ENCODE results near the gene ZNF503. TPM values are rescaled to one million over a fixed set of nuclear protein-coding genes. Genes with fewer than 3 reads are reported as not detected.

Gene ZNF503
- total RNA-seq, 2 experiments from 2014 or later = 0.35 to 0.80 TPM

DNA sequence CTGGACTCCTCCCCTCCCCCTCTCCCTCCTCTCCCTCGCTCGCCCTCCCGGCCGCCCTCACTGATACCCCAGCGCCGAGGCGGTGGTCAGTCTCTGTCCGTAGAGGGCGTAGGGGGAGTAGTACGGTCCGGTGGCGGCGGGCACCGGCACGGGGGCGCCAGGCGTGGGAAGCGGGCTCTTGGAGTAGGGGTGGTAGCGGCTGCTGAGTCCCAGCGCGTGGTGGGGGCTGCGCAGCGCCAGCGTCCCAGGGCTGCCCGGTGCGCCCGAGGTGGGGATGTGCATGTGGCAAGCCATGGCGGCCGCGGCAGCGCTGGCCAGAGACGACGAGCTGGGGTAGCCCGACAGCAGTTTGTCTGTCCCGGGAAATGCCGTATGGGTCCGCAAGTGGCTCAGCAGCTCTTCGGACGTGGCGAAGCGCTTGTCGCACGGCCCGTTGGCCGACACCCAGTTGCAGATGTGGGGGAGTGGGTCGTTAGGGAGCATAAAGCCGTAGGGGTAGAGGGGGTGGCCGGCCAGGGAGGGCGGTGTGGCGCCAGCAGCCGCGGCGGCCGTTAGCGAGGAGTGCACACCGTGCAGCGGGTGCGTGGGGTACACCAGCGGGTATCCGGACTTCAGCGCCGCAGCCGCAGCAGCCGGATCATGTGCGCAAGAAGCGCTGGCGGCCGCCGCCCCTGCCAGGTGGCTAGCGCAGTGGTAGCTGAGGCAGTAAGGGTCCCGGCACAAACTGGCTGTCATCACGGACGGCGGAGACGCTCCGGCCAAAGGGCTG, 2.7 kb downstream of the ZNF503 start:
- Mint-ChIP-seq H3K27ac (no peak overlapping the region), H3K4me3 (no peak overlapping the region), H3K27me3 (peaks cover 71% of the 10 kb centered on the region), H3K36me3 (no peaks in the 10 kb centered on the region), H3K4me1 (peaks cover 26% of the 10 kb centered on the region), H3K9me3 (ENCODE audit: low read depth) (no peaks in the 10 kb centered on the region)
- ATAC-seq (no peak), DNase-seq (no peak)
- CTCF ChIA-PET = no interaction called here

DNA sequence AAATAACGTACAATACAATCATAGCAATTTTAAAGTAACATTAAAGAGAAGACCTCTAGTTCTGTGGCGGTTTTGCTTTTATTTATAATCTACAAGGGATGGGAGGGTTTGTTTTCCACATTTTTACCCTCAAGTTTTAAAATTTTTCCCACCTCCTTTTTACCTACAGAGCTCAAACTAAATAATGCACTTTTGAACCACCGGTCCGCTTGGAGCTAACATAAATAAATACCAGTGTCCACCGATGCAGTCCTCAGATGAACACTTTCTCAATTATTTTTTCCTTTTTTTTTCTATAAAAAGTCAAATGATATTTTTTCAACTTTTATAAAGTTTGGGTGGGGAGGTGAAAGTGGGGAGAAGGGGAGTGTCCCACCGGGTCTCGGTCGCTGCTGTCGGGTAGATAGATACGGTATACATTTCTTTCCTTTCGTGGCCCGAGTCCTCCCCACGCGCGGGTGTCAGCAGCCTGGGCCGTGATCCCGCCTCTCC, 3.3 kb downstream of the ZNF503 start:
- DNase-seq (no peak), ATAC-seq (no peak)
- H3K4me3 Mint-ChIP-seq = no peak overlapping the region
- peaks cover 68% of the 10 kb centered on the region for H3K27me3 Mint-ChIP-seq
- no peak overlapping the region for H3K27ac Mint-ChIP-seq
- peaks cover 23% of the 10 kb centered on the region for H3K4me1 Mint-ChIP-seq
- no peaks in the 10 kb centered on the region for H3K9me3 Mint-ChIP-seq (ENCODE audit: low read depth)
- CTCF ChIA-PET = no interaction called here
- no peaks in the 10 kb centered on the region for H3K36me3 Mint-ChIP-seq

DNA sequence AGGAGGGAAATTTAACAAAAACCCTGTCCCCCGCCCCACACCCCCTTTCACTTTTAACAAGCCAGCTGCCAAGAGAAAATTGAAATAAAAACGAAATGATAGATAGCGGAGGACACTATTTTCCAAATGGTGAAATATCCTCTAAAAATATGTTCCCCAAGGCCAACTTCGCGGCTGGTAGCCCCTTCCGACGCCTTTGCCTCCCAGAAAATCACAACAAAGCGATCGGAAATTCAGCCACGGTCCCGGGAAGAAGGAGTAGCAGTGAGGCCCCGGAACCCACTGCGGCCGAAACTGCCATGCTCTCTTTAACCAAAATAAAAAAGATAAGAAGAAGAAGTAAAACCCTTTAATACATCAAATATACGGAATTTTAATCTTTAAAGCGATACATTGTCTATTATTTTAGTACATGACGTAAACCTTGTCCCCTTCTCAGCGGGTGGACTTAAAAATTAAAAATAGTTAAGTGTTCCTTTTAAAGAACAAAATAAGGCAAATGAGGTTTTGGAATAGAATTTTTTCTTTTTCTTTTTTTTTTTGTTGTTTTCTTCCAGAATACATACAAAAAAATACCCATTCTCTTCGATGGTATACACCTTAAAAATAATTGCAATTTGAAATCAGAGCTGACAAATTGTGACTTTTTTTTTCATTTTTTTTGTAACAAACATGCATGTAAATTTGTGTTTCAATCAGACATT, 3.9 kb downstream of the ZNF503 start:
- no peak overlapping the region for H3K4me3 Mint-ChIP-seq
- H3K4me1 Mint-ChIP-seq = peaks cover 18% of the 10 kb centered on the region
- H3K27ac Mint-ChIP-seq = no peak overlapping the region
- ATAC-seq (no peak), DNase-seq (no peak)
- no peaks in the 10 kb centered on the region for H3K36me3 Mint-ChIP-seq
- peaks cover 63% of the 10 kb centered on the region for H3K27me3 Mint-ChIP-seq
- CTCF ChIA-PET = no interaction called here
- no peaks in the 10 kb centered on the region for H3K9me3 Mint-ChIP-seq (ENCODE audit: low read depth)

- Mint-ChIP-seq H3K4me1 (peaks cover 14% of the 10 kb centered on the region), H3K36me3 (no peaks in the 10 kb centered on the region), H3K4me3 (no peak overlapping the region), H3K9me3 (ENCODE audit: low read depth) (no peaks in the 10 kb centered on the region), H3K27me3 (peaks cover 61% of the 10 kb centered on the region), H3K27ac (no peak overlapping the region)
- CTCF ChIA-PET = no interaction called here
- no peak for DNase-seq
- ATAC-seq = no peak
These were observed 4.7 kb downstream of the ZNF503 start for GRCh38 chr10:75396631-75397495.

GRCh38 chr10:75395932-75396630, 5.5 kb downstream of the ZNF503 start:
- Mint-ChIP-seq H3K4me3 (no peak overlapping the region), H3K27ac (no peak overlapping the region), H3K27me3 (peaks cover 63% of the 10 kb centered on the region), H3K4me1 (peaks cover 13% of the 10 kb centered on the region), H3K36me3 (no peaks in the 10 kb centered on the region), H3K9me3 (ENCODE audit: low read depth) (no peaks in the 10 kb centered on the region)
- CTCF ChIA-PET = interaction anchor here (0.8 kb wide), 1 partner anchor 13 kb away, joined by 3 read pairs; no protein-coding TSS in a partner anchor
- ATAC-seq = no peak
- no peak for DNase-seq

DNA sequence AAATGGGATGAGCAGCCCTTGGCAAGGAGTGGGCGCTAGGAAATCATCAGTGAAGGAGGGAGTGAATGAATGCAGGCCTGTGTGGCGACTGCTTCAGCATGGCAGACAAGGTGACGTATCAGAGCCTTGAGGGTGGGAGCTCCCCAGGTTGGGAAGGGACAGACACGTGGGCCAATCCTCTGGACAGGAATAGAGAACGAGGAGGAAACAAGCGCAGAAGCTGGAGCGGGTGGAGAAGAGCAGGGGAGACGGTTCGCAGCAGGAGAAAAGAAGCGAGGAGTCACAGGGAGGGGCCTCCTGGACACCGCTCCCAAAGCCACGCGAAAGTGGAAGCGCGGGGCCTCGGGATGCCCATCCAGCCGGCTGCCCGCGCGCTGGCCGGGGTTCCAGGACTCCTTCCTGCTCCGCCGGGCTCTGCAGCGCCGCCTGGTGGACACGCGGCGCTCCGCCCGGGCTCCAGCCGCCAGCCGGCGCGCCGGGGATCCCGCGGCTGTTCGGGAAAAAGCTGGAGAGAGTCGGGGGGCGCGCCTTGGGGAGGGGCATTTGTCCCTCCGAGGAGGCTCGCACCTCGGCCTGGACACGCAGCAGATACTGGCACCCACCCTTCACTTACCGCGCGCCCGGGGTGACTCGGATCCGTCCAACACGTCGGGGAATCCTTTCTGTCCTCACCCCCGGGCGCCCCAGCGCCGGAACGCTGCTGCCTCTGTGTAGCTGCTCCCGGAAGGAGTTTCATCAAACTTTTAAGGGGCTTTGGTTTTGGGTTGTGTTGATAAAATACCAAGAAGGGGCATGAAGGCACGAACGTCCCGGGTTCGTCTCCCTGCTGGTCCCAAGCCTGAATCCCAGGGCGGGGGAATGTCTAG, 6.3 kb downstream of the ZNF503 start:
- Mint-ChIP-seq H3K27ac (no peak overlapping the region), H3K4me1 (peaks cover 7% of the 10 kb centered on the region), H3K9me3 (ENCODE audit: low read depth) (no peaks in the 10 kb centered on the region), H3K27me3 (peaks cover 55% of the 10 kb centered on the region), H3K36me3 (no peaks in the 10 kb centered on the region), H3K4me3 (no peak overlapping the region)
- DNase-seq = no peak
- ATAC-seq = no peak
- CTCF ChIA-PET = interaction anchor here (0.8 kb wide), 1 partner anchor 13 kb away, joined by 3 read pairs; no protein-coding TSS in a partner anchor

- Mint-ChIP-seq H3K36me3 (no peaks in the 10 kb centered on the region), H3K27ac (no peak overlapping the region), H3K27me3 (peaks cover 52% of the 10 kb centered on the region), H3K4me1 (peaks cover 4% of the 10 kb centered on the region), H3K9me3 (ENCODE audit: low read depth) (no peaks in the 10 kb centered on the region), H3K4me3 (no peak overlapping the region)
- CTCF ChIA-PET = no interaction called here
- no peak for DNase-seq
- no peak for ATAC-seq
These were observed 7.3 kb downstream of the ZNF503 start for GRCh38 chr10:75394221-75394620.

DNA sequence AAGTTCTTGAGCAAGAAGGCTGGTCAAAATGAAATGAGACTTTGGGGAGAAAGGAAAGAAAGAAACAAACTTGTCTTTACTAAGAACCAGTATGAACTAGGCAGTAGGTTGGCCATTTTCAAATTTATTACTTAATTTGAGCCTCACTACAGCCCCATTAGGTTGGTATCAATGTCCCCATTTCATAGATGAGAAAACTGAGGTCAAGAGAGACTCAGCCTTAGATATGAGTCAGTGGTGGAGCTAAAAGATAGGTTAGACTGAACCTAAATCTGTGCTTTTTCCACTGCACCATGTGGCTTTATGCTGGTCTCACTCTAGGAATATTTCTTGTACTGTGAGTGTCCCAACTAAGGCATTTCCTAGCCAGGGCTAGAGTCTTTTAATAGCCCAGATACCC, 8.8 kb downstream of the ZNF503 start:
- no peak for DNase-seq

DNA sequence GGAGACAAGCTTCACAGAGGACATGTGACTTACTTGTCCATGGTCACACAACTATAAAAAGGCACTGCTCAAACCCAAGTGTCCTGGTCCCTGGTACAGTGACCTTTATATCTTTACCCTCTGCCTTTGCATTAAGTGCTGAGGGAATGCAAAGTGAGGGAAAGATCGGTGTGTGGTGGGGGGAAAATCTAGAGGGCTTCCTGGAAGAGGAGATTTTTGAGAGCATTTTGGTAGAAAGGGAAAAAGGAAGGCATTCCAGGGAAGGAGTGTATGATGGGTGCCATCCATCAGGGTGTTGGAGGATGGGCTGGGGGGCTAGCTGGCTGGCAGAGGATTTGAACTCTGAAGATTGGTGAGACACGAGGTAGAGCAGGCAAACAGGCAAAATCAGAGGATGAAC, 9.3 kb downstream of the ZNF503 start:
- H3K9me3 Mint-ChIP-seq (ENCODE audit: low read depth) = no peaks in the 10 kb centered on the region
- H3K4me3 Mint-ChIP-seq = no peak overlapping the region
- H3K27ac Mint-ChIP-seq = no peak overlapping the region
- ATAC-seq (no peak), DNase-seq (no peak)
- H3K36me3 Mint-ChIP-seq = no peaks in the 10 kb centered on the region
- CTCF ChIA-PET = no interaction called here
- H3K27me3 Mint-ChIP-seq = peaks cover 39% of the 10 kb centered on the region
- H3K4me1 Mint-ChIP-seq = peaks cover 4% of the 10 kb centered on the region

More for the DNA sequence above, 8.8 kb downstream of the ZNF503 start:
- Mint-ChIP-seq H3K9me3 (ENCODE audit: low read depth) (no peaks in the 10 kb centered on the region), H3K4me1 (peaks cover 4% of the 10 kb centered on the region), H3K36me3 (no peaks in the 10 kb centered on the region), H3K27me3 (peaks cover 43% of the 10 kb centered on the region), H3K27ac (no peak overlapping the region), H3K4me3 (no peak overlapping the region)
- CTCF ChIA-PET = no interaction called here
- no peak for ATAC-seq

DNA sequence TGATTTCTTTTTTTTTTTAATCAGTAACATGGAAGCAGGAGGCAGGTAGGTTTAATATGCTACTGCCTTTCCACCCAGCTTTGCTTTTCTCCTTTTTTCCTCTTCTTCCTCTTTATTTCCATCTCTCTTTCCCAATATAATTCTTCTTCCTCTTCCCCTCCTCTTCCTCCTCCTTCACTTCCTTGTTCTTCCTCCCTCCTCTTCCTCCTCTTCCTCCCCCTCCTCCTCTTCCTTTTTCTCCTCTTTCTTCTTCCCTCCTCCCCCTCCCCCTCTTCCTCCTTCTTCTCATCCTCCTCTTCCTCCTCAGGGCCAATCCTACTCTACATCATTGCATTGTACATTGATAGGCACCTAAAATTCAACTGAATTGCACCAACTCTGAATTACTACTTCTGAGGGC, 11.4 kb downstream of the ZNF503 start:
- Mint-ChIP-seq H3K27me3 (peaks cover 28% of the 10 kb centered on the region), H3K4me3 (no peak overlapping the region), H3K36me3 (no peaks in the 10 kb centered on the region), H3K9me3 (ENCODE audit: low read depth) (no peaks in the 10 kb centered on the region), H3K4me1 (peaks cover 4% of the 10 kb centered on the region), H3K27ac (no peak overlapping the region)
- CTCF ChIA-PET = no interaction called here
- ATAC-seq (no peak), DNase-seq (no peak)

DNA sequence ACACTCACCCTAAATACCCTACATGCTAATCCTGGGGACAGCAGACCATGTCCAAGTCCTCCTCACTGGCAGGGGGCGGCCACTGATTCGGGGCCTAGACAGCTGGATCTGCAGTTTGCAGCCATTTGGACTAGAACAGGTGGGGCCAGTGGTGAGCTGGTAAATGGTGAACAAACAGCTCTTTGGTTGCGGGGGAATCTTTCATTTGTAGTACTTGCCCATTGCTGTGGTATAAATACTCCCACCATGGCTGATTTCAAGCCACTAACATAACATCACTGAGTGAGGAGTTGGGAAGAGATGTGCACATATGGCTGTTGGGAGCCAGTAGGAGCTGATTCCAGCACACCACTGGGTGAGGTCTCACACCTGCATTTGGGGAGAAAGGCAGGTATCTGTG, 13.5 kb downstream of the ZNF503 start:
- H3K4me1 Mint-ChIP-seq = no peaks in the 10 kb centered on the region
- ATAC-seq = no peak
- CTCF ChIA-PET = no interaction called here

GRCh38 chr10:75386128-75386527, 15.4 kb downstream of the ZNF503 start:
- Mint-ChIP-seq H3K4me3 (no peak overlapping the region), H3K9me3 (ENCODE audit: low read depth) (no peaks in the 10 kb centered on the region), H3K27me3 (no peaks in the 10 kb centered on the region), H3K27ac (no peak overlapping the region), H3K4me1 (no peaks in the 10 kb centered on the region), H3K36me3 (no peaks in the 10 kb centered on the region)
- no peak for ATAC-seq
- CTCF ChIA-PET = no interaction called here
- DNase-seq = no peak

More for the DNA sequence above, 13.5 kb downstream of the ZNF503 start:
- Mint-ChIP-seq H3K36me3 (no peaks in the 10 kb centered on the region), H3K27ac (no peak overlapping the region), H3K27me3 (peaks cover 10% of the 10 kb centered on the region), H3K4me3 (no peak overlapping the region), H3K9me3 (ENCODE audit: low read depth) (no peaks in the 10 kb centered on the region)
- no peak for DNase-seq

Measured in activated CD8-positive, alpha-beta memory T cell treated with anti-CD3 and anti-CD28 coated beads, Interleukin-2, amount 10 ng/mL, durations not matched to agents 7 days and 5 days (primary cell).